Stomach (tissue), 9 donors: ENCODE results near the gene PDK2. TPM values are rescaled to one million over a fixed set of nuclear protein-coding genes. Genes with fewer than 3 reads are reported as not detected.
"Not testable (repeated sequence)": the region's sequence is repeated elsewhere in the genome, so short reads cannot be mapped to it uniquely, and the experiment has no call there.

Experiments used
- DNase-seq, 2 donors: peaks; one replicate each; pipeline versions ENCODE4 v3.0.0 to v3.0.0-alpha.2; 2013 to 2019
- H3K27ac ChIP-seq, 5 donors: fragments of 200-600 bp in 4 of 5; sonication (generic) in 4 of 5; one replicate each; pipeline ENCODE4 v1.5.1; 2013 to 2019; ENCODE audit warnings: mild to moderate bottlenecking in 1 of 5, moderate library complexity in 1 of 5
- H3K27me3 ChIP-seq, 3 donors: fragments of 200-600 bp; sonication (generic); one replicate each; pipeline ENCODE4 v1.5.1; 2017 to 2019; ENCODE audit warnings: mixed run types in 1 of 3
- H3K36me3 ChIP-seq, 4 donors: fragments of 200-600 bp; sonication (generic); 1 replicate in 3 of 4; 2 replicates in 1 of 4; pipeline ENCODE4 v1.5.1; 2016 to 2019
- H3K4me1 ChIP-seq, 4 donors: fragments of 200-600 bp; sonication (generic); one replicate each; pipeline ENCODE4 v1.5.1; 2016 to 2019
- H3K4me3 ChIP-seq, 4 donors: fragments of 200-600 bp; sonication (generic) in 3 of 4; one replicate each; pipeline ENCODE4 v1.5.1; 2016 to 2019; ENCODE audit warnings: mild to moderate bottlenecking in 1 of 4
- H3K9me3 ChIP-seq, 4 donors: fragments of 200-600 bp; sonication (generic); one replicate each; pipeline ENCODE4 v1.5.1; 2016 to 2019
- EP300 ChIP-seq: sonication (generic); formaldehyde crosslinking; IDR thresholded peaks from one replicate; pipeline ENCODE4 v1.6.1; 2017; ENCODE audit warnings: antibody characterized with exemption
- POLR2A ChIP-seq, 4 donors: fragments of 450-650 bp; IDR thresholded peaks; one replicate each; pipeline ENCODE4 v1.6.1; 2016; ENCODE audit warnings: antibody characterized with exemption in 4 of 4, control low read depth in 2 of 4, mild to moderate bottlenecking in 1 of 4, moderate library complexity in 1 of 4
- POLR2AphosphoS5 ChIP-seq, 3 donors: sonication (generic); formaldehyde crosslinking; IDR thresholded peaks; one replicate each; pipeline ENCODE4 v1.6.1; 2016; ENCODE audit warnings: antibody characterized with exemption in 3 of 3
- WGBS, 5 donors: extraction: QIAGEN DNeasy Blood & Tissue Kit in 3 of 5; methylation state at CpG; one replicate each; pipeline versions ENCODE4 v1.1.5 to v1.1.7; 2013 to 2018; 5-methylcytosine and 5-hydroxymethylcytosine counted together
- intact Hi-C: fragments of 100-400 bp; cut with DNase I; formaldehyde crosslinking; loops from one replicate; pipeline ENCODE4 v1.15.1; 2023; ENCODE audit warnings: low total_unique reads
- polyA plus RNA-seq, 3 donors: library from polyadenylated mRNA; stranded (reverse); fragments of 200-250 nt; gene quantifications; one replicate each; pipeline ENCODE4 v1.2.3, GENCODE V29; 2013
- total RNA-seq, 5 donors: library from RNA; depleted of rRNA; stranded (reverse); fragments of >200 nt; gene quantifications; one replicate each; pipeline versions ENCODE4 v1.1.0 to v1.2.3, GENCODE V29; 2014 to 2016
- TF ChIP-seq, protein P1 (sequence below), 7 experiments: fragments of 450-650 bp in 4 of 7; fragments of 200-600 bp in 3 of 7; sonication (generic) in 3 of 7; IDR thresholded peaks; one replicate each; pipeline ENCODE4 v1.5.1; 2016 to 2019; ENCODE audit warnings: antibody characterized with exemption in 7 of 7, control low read depth in 2 of 7, mild to moderate bottlenecking in 1 of 7
- donor health status: healthy with polysubstance abuse.
- donor health status: Bipolar disorder and iron deficiency.
- donor health status: healthy.

Gene PDK2
- total and polyA plus RNA-seq, 8 donors, result 4.6 to 255 (median 20.4) TPM

DNA sequence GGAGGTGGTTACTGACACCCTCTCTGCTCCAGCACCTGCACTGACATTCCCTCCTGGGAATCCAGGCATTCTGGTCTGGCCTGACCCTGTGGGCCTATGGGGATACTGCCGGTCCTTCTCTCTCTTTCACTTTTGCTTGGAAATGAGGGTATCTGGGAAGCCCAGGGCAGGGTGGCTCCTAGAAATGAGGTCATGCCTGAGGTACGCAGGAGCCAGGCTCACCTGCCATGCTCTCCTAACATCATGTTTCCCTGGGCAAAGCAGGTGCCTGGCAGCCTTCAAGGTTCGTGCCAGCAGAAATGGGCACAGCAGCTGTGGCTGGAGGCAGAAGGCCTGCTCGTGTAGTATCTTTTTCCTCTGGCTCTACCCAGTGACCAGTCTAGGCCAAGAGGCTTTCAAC, 35.9 kb upstream of the PDK2 start:
- peak in 1 of 2 donors; percentile 64 for DNase-seq
- H3K9me3 ChIP-seq, result no peaks in the 10 kb centered on the region
- H3K4me1 ChIP-seq, result peaks cover 82 to 98% (median 92%) of the 10 kb centered on the region in 4 donors
- H3K36me3 ChIP-seq, result no peaks in the 10 kb centered on the region
- WGBS, 5 donors, result 25 to 42% (median 38%) methylated on average over 4 of the region's 4 CpGs
- intact Hi-C loops, result no loop called here
- peaks cover 0 to 12% (median 0%) of the 10 kb centered on the region in 3 donors for H3K27me3 ChIP-seq
- TF ChIP-seq, protein P1, sequence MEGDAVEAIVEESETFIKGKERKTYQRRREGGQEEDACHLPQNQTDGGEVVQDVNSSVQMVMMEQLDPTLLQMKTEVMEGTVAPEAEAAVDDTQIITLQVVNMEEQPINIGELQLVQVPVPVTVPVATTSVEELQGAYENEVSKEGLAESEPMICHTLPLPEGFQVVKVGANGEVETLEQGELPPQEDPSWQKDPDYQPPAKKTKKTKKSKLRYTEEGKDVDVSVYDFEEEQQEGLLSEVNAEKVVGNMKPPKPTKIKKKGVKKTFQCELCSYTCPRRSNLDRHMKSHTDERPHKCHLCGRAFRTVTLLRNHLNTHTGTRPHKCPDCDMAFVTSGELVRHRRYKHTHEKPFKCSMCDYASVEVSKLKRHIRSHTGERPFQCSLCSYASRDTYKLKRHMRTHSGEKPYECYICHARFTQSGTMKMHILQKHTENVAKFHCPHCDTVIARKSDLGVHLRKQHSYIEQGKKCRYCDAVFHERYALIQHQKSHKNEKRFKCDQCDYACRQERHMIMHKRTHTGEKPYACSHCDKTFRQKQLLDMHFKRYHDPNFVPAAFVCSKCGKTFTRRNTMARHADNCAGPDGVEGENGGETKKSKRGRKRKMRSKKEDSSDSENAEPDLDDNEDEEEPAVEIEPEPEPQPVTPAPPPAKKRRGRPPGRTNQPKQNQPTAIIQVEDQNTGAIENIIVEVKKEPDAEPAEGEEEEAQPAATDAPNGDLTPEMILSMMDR (IDR thresholded peaks at IDR 0.05), result no peak
- TF ChIP-seq POLR2A (IDR thresholded peaks at IDR 0.05), result no peak
- no peak for TF ChIP-seq POLR2AphosphoS5 (IDR thresholded peaks at IDR 0.05)
- TF ChIP-seq EP300, result no peak
- H3K4me3 ChIP-seq, result peak overlapping the region in 2 of 4 donors; percentile 76 to 84
- H3K27ac ChIP-seq, result peak overlapping the region in 4 of 5 donors; percentile 96 to 97 (median 96)

DNA sequence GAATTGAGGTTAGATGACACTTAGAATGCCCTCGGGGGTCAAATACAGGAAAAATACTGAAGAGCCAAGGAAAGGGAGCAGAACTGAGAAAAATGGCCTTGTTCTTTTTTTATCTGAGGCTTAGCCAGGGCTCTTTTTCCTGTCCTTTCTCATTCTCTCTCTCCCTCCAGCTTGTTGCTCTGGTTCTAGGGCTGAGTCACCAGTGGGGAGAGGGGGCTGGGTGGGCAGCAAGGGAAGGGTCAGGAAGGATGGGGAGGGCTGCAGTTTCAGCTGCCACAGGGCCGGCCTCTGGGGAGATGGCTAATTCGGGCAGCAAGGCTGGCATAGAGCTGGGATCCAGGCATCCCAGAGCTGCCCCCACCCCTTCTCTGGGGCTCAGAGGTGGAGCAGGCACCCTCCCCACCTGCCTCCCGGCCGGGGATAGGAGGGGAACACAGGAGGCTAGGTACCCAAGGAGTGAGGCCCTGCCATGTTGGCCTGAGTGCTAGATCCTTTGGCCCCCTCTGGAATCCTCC, 35.3 kb upstream of the PDK2 start:
- H3K4me3 ChIP-seq, result peak overlapping the region in 1 of 4 donors; percentile 1
- peaks cover 0 to 12% (median 0%) of the 10 kb centered on the region in 3 donors for H3K27me3 ChIP-seq
- peaks cover 82 to 98% (median 92%) of the 10 kb centered on the region in 4 donors for H3K4me1 ChIP-seq
- TF ChIP-seq POLR2A (IDR thresholded peaks at IDR 0.05), result no peak
- no peak for TF ChIP-seq POLR2AphosphoS5 (IDR thresholded peaks at IDR 0.05)
- no peak for TF ChIP-seq EP300
- TF ChIP-seq, protein P1 (IDR thresholded peaks at IDR 0.05), result no peak
- peaks cover 0 to 3% (median 2%) of the 10 kb centered on the region in 4 donors for H3K36me3 ChIP-seq
- peak overlapping the region in 4 of 5 donors; percentile 96 to 97 (median 96) for H3K27ac ChIP-seq
- no peak for DNase-seq
- 29 to 51% (median 44%) methylated on average over 4 to 5 of the region's 5 CpGs for WGBS, 5 donors
- intact Hi-C loops, result no loop called here
- no peaks in the 10 kb centered on the region for H3K9me3 ChIP-seq

DNA sequence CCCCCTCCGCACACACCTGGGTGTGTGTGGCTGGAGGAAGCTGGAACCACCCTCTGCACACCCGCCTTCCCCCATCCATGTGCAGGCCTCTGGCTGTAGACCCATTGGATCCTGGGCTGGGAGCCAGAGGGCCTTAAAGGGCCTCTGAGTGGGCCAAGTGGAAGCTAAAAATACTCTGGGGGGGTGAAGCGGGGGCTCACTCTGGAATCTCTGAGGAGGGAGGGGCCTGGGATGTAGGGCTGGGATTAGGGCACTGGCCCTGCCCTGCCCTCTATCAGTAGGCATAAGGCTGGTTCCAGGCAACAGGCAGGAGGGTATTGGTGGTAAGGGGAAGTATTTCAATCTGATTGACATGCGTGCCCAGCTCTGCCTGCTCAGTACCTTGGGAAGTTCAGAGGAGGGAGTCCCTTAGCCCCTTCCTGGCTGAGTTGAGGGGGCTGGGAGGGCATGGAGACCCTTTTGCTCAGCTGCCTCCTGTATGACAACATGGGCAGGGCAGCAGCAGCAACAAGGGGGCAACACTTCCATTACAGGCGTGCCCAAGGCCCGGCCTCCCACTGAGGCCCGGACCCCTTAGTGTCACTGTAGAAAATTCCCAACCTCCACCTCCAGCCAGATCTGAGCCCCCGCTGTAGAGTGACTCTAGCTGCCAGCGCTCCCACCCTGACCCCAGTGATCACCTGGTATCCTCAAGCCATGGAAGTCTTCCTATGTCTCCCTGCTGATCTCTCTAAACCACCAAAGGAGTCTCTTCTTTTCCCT, 34.0 kb upstream of the PDK2 start:
- H3K4me3 ChIP-seq, result no peak overlapping the region
- H3K36me3 ChIP-seq, result peaks cover 0 to 12% (median 5%) of the 10 kb centered on the region in 4 donors
- H3K4me1 ChIP-seq, result peaks cover 85 to 95% (median 90%) of the 10 kb centered on the region in 4 donors
- TF ChIP-seq POLR2A (IDR thresholded peaks at IDR 0.05) (no peak), POLR2AphosphoS5 (IDR thresholded peaks at IDR 0.05) (peak; percentile 10 to 63 (median 39))
- H3K27me3 ChIP-seq, result peaks cover 0 to 5% (median 0%) of the 10 kb centered on the region in 3 donors
- intact Hi-C loops, result no loop called here
- peak; percentile 76 to 89 for DNase-seq
- peak overlapping the region; percentile 65 to 97 (median 96) for H3K27ac ChIP-seq
- no peaks in the 10 kb centered on the region for H3K9me3 ChIP-seq
- WGBS, 5 donors, result 62 to 70% (median 68%) methylated on average over 8 to 9 of the region's 9 CpGs

DNA sequence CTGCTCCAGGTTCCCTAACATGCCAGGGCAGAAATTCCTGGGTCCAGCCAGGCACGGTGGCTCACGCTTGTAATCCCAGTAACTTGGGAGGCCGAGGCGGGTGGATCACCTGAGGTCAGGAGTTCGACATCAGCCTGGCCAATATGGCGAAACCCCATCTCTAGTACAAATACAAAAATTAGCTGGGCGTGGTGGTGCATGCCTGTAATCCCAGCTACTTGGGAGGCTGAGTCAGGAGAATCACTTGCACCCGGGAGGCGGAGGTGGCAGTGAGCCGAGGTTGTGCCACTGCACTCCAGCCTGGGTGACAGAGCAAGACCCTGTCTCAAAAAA, 33.5 kb upstream of the PDK2 start:
- DNase-seq, H3K9me3 ChIP-seq, H3K4me3 ChIP-seq, intact Hi-C loops, H3K27me3 ChIP-seq: not testable (repeated sequence)
- Histone ChIP-seq H3K27ac (peak overlapping the region; percentile 28 to 97 (median 96)), H3K4me1 (peaks cover 80 to 92% (median 87%) of the 10 kb centered on the region in 4 donors), H3K36me3 (peaks cover 0 to 12% (median 5%) of the 10 kb centered on the region in 4 donors)
- WGBS, 5 donors, result 71 to 86% (median 81%) methylated on average over 9 to 10 of the region's 10 CpGs

DNA sequence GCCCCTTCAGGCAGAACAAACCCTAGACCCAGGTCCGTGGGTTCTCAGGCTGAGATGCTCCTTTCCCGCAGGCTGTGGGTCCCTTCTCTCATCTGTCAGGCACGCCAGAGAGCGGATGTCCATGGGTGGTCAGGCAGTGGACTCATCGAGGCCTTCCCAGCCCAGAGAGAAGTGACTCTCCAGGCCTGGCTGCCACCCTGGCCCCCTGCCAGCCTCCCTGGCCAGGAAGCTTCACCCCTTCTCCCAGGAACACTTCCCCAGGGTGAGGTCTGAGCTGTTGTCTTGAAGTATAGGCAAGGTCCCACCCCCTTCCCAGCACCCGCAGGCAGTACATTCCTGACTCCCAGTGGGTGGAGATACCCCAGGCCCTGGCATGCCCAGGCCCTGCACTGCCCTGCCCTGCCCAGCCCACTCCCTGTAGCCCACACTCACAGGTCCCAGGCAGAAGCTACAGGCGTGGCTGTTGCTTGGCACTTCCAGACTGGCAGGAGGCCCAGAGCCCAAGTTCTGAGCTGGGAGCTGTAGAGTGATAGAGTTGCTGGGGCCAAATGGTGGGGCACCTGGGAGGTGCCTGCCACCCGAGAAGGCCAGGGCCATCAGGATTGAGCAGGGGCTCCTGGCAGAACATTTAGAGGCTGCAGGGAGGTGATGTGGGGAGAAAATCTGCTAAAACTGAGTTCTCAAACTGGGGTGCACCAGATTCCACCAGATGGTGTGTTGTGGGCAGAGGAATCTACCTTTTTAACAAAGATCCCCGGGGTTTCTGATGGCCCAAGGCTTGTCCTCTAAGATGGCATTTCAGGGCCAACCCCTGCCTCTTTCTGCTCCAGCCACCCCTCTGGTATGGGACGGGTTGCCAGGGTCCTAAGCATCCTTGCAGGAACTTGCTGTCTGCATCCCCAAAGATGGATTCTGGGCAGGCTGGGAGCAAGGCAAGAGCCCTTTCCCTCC, 32.6 kb upstream of the PDK2 start:
- Histone ChIP-seq H3K4me1 (peaks cover 72 to 85% (median 78%) of the 10 kb centered on the region in 4 donors), H3K4me3 (no peak overlapping the region), H3K9me3 (no peaks in the 10 kb centered on the region), H3K27me3 (no peaks in the 10 kb centered on the region), H3K36me3 (peaks cover 0 to 18% (median 9%) of the 10 kb centered on the region in 4 donors), H3K27ac (peak overlapping the region; percentile 28 to 97 (median 96))
- peak; percentile 83 to 85 for DNase-seq
- TF ChIP-seq POLR2AphosphoS5 (IDR thresholded peaks at IDR 0.05), result peak in 2 of 3 donors; percentile 51 to 76
- TF ChIP-seq POLR2A (IDR thresholded peaks at IDR 0.05), result no peak
- intact Hi-C loops, result no loop called here
- 41 to 54% (median 49%) methylated on average over 8 to 10 of the region's 10 CpGs for WGBS, 5 donors
